Measurements from ENCODE around the gene PREX1. TPM values are rescaled to one million over a fixed set of nuclear protein-coding genes. Genes with fewer than 3 reads are reported as not detected.

Gene PREX1
- total RNA-seq, 4 donors from 2014 or later: 29.7 to 56.3 (median 46.6) TPM

GRCh38 chr20:48818481-48818987 is 9.3 kb downstream of the PREX1 start:
- TF ChIP-seq CTCF (IDR thresholded peaks at IDR 0.05; ENCODE audit: low read depth): no peak

- no peak for TF ChIP-seq CTCF (IDR thresholded peaks at IDR 0.05; ENCODE audit: low read depth)
These were observed 9.8 kb downstream of the PREX1 start for GRCh38 chr20:48818031-48818370.

- TF ChIP-seq CTCF (IDR thresholded peaks at IDR 0.05; ENCODE audit: low read depth): no peak
These were observed 10.3 kb downstream of the PREX1 start for GRCh38 chr20:48817367-48818030.

GRCh38 chr20:48816282-48817205 is 11.3 kb downstream of the PREX1 start:
- no peak for TF ChIP-seq CTCF (IDR thresholded peaks at IDR 0.05; ENCODE audit: low read depth)

GRCh38 chr20:48815537-48815936 is 12.3 kb downstream of the PREX1 start:
- TF ChIP-seq CTCF (IDR thresholded peaks at IDR 0.05; ENCODE audit: low read depth): no peak

GRCh38 chr20:48814633-48815032 is 13.2 kb downstream of the PREX1 start:
- no peak for TF ChIP-seq CTCF (IDR thresholded peaks at IDR 0.05; ENCODE audit: low read depth)

- TF ChIP-seq CTCF (IDR thresholded peaks at IDR 0.05; ENCODE audit: low read depth): no peak
These were observed 13.8 kb downstream of the PREX1 start for GRCh38 chr20:48813930-48814546.

Measured in subcutaneous adipose tissue (tissue), 4 donors.